BJ (cell line): Measurements from ENCODE around the gene CDC20. TPM values are rescaled to one million over a fixed set of nuclear protein-coding genes. Genes with fewer than 3 reads are reported as not detected.

Experiments used
- CTCF ChIA-PET: fragments of 350-600 bp; formaldehyde crosslinking; extraction: SDS; loops from one replicate; lab custom pipeline; 2021; ENCODE audit warnings: antibody characterized with exemption, inconsistent platforms; lab: Yijun Ruan, JAX
- POLR2A ChIA-PET: fragments of 300-600 bp; sonication (Branson Sonifier 250); formaldehyde crosslinking; extraction: SDS; loops from one replicate; lab custom pipeline; 2021; ENCODE audit warnings: antibody characterized with exemption; lab: Charles Lee
- DNase-seq: peaks from one replicate; pipeline ENCODE4 v3.0.0-alpha.2; 2011; ENCODE audit warnings: low read depth
- H3K27me3 ChIP-seq: 2 replicates; pipeline ENCODE4 v1.6.0; 2011; ENCODE audit warnings: low read length; ENCODE audit not compliant: control insufficient read depth, insufficient read depth
- H3K36me3 ChIP-seq: 2 replicates; pipeline ENCODE4 v1.5.1; 2011; ENCODE audit warnings: low read length; ENCODE audit not compliant: control insufficient read depth, insufficient read depth
- H3K4me3 ChIP-seq: 2 replicates; pipeline ENCODE4 v1.5.1; 2011; ENCODE audit warnings: low read depth, mild to moderate bottlenecking, control low read depth, low read length
- polyA plus RNA-seq: library from polyadenylated mRNA; depleted of rRNA; stranded (reverse); fragments of >200 nt; gene quantifications from 2 replicates; pipeline ENCODE4 v1.2.3, GENCODE V29; 2011; rRNA removed
- TF ChIP-seq, protein P1 (sequence below): IDR thresholded peaks from 2 replicates; pipeline ENCODE4 v1.5.1; 2011; ENCODE audit warnings: low read depth, mild to moderate bottlenecking, control low read depth, inconsistent platforms, low read length, moderate library complexity; ENCODE audit not compliant: insufficient read depth

The CDC20 gene
- polyA plus RNA-seq, 1 experiment = 107 TPM

DNA sequence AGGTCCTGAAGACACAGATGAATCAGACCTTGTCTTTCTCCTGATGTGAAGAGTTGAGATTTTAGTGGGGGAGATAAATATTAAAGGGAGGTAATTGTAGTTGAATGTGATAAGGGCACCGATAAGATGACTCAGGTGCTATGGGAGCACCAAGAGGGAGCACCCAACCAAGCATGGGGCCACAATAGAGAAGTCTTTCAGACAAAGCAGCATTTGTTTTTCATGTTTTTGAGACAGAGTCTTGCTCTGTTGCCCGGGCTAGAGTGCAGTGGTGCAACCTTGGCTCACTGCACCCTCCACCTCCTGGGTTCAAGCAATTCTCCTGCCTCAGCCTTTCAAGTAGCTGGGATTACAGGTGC lies 47.1 kb downstream of the CDC20 start:
- no peak for DNase-seq
- Histone ChIP-seq H3K27me3 (no peaks in the 10 kb centered on the region), H3K36me3 (peaks cover 20% of the 10 kb centered on the region), H3K4me3 (no peak overlapping the region)
- ChIA-PET CTCF (interaction anchor here (1.8 kb wide), 1 partner anchor 11 kb away, joined by 5 read pairs; no protein-coding TSS in a partner anchor), POLR2A (no interaction called here)
- TF ChIP-seq, protein P1, sequence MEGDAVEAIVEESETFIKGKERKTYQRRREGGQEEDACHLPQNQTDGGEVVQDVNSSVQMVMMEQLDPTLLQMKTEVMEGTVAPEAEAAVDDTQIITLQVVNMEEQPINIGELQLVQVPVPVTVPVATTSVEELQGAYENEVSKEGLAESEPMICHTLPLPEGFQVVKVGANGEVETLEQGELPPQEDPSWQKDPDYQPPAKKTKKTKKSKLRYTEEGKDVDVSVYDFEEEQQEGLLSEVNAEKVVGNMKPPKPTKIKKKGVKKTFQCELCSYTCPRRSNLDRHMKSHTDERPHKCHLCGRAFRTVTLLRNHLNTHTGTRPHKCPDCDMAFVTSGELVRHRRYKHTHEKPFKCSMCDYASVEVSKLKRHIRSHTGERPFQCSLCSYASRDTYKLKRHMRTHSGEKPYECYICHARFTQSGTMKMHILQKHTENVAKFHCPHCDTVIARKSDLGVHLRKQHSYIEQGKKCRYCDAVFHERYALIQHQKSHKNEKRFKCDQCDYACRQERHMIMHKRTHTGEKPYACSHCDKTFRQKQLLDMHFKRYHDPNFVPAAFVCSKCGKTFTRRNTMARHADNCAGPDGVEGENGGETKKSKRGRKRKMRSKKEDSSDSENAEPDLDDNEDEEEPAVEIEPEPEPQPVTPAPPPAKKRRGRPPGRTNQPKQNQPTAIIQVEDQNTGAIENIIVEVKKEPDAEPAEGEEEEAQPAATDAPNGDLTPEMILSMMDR = no peak

DNA sequence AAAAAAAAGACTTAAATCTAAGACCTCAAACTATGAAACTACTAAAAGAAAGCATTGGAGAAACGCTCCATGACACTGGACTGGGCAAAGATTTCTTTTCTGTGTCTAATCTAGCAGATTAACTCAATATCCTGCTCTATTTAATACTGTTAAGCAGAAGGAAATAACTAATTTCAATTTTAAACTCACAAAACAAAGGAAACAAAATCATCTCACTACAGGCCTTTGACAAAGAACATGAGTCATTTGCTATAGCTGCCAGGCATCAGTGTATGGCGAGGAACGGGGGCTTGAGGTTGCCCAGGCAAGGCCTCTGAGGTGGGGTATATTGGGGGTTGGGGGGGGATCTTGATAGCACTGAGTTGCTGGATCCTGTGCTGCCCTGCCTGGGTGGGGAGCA lies 51.8 kb downstream of the CDC20 start:
- POLR2A ChIA-PET = no interaction called here
- Histone ChIP-seq H3K36me3 (peaks cover 12% of the 10 kb centered on the region), H3K4me3 (no peak overlapping the region), H3K27me3 (no peaks in the 10 kb centered on the region)
- TF ChIP-seq, protein P1 = no peak
- CTCF ChIA-PET = no interaction called here
- no peak for DNase-seq

Other genes with a start within 250 kb of the CDC20 start
- 63.4 and 70.9 TPM in 2 replicates for gene EBNA1BP2, start 186.7 kb upstream of the CDC20 start, polyA plus RNA-seq
- gene CFAP57, start 186.7 kb upstream of the CDC20 start, polyA plus RNA-seq = 0.27 TPM in 2 replicates
- gene TMEM125, start 89.0 kb upstream of the CDC20 start, polyA plus RNA-seq = 0.17 TPM in 2 replicates
- not detected in 2 replicates for gene C1orf210, start 73.4 kb upstream of the CDC20 start, polyA plus RNA-seq
- gene TIE1, start 58.0 kb upstream of the CDC20 start, polyA plus RNA-seq = 0.05 TPM in 1 of 2 replicates, not detected in the other
- not detected in 2 replicates for gene MPL, start 21.2 kb upstream of the CDC20 start, polyA plus RNA-seq
- 263 and 287 TPM in 2 replicates for gene ELOVL1, start 9.0 kb downstream of the CDC20 start, polyA plus RNA-seq
- gene MED8, start 30.8 kb downstream of the CDC20 start, polyA plus RNA-seq = 50.8 and 52.0 TPM in 2 replicates
- 8.6 and 12.1 TPM in 2 replicates for gene SZT2, start 30.9 kb downstream of the CDC20 start, polyA plus RNA-seq
- 38.1 and 59.4 TPM in 2 replicates for gene HYI, start 95.0 kb downstream of the CDC20 start, polyA plus RNA-seq
- 70.3 and 97.0 TPM in 2 replicates for gene PTPRF, start 171.9 kb downstream of the CDC20 start, polyA plus RNA-seq